ENCODE results near the gene MELTF. TPM values are rescaled to one million over a fixed set of nuclear protein-coding genes. Genes with fewer than 3 reads are reported as not detected.
"Not testable (repeated sequence)": the region's sequence is repeated elsewhere in the genome, so short reads cannot be mapped to it uniquely, and the experiment has no call there.

The MELTF gene
- total and polyA plus RNA-seq, 2 of the 13 experiments (the other 11 are each of a cell fraction or from before 2014, with no cell fraction given) = 3.2 to 7.5 TPM

GRCh38 chr3:197035577-197035976 is 6.0 kb upstream of the MELTF start (continued):
- no peak for TF ChIP-seq RXRB (CRISPR knock-in tag; IDR thresholded peaks at IDR 0.05; ENCODE audit: borderline replicate concordance)
- TF ChIP-seq YY1 (IDR thresholded peaks at IDR 0.05; ENCODE audit: insufficient read depth, insufficient replicate concordance, low read depth, low read length) = no peak
- TF ChIP-seq, protein P1, sequence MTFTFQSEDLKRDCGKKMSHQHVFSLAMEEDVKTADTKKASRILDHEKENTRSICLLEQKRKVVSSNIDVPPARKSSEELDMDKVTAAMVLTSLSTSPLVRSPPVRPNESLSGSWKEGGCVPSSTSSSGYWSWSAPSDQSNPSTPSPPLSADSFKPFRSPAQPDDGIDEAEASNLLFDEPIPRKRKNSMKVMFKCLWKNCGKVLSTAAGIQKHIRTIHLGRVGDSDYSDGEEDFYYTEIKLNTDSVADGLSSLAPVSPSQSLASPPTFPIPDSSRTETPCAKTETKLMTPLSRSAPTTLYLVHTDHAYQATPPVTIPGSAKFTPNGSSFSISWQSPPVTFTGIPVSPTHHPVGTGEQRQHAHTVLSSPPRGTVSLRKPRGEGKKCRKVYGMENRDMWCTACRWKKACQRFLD (CRISPR knock-in tag; IDR thresholded peaks at IDR 0.05; ENCODE audit: borderline replicate concordance) = no peak
- no peak for TF ChIP-seq ZKSCAN1 (IDR thresholded peaks at IDR 0.05; ENCODE audit: low read length)
- TF ChIP-seq NR2F6 (IDR thresholded peaks at IDR 0.05) = no peak
- no peak for TF ChIP-seq NR2F6 (CRISPR knock-in tag; IDR thresholded peaks at IDR 0.05)
- TF ChIP-seq ZNF101 (CRISPR knock-in tag; IDR thresholded peaks at IDR 0.05; ENCODE audit: borderline replicate concordance, low read depth) = no peak
- no peak for TF ChIP-seq CHCHD3 (CRISPR knock-in tag; IDR thresholded peaks at IDR 0.05)
- no peak for TF ChIP-seq ZSCAN20 (CRISPR knock-in tag; IDR thresholded peaks at IDR 0.05; ENCODE audit: borderline replicate concordance)

DNA sequence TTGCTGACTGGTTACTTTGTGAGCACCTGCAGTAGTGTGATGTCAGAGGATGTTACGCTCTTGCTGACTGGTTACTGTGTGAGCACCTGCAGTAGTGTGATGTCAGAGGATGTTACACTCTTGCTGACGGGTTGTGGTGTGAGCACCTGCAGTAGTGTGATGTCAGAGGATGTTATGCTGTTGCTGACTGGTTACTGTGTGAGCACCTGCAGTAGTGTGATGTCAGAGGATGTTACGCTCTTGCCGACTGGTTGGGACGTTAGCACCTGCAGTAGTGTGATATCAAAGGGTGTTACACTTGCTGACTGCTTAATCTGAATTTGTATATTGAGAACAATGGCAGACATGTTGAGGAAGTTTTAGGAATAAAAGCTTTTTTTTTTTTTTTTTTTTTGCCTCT is 5.2 kb upstream of the MELTF start:
- H3K36me3 ChIP-seq (replicated peaks in 1 of 2; ENCODE audit: control insufficient read depth in 1 of 2, insufficient read depth in 2 of 2, low read length in 2 of 2); H3K4me3 ChIP-seq (replicated peaks in 1 of 3; ENCODE audit: insufficient read depth in 1 of 3, low read depth in 2 of 3, low read length in 3 of 3); DNase-seq (ENCODE audit: low spot score); POLR2A ChIA-PET; H3K9me3 ChIP-seq (ENCODE audit: low read length); H3K9ac ChIP-seq (ENCODE audit: insufficient read depth, low read depth, low read length); H3K27ac ChIP-seq (ENCODE audit: extremely low read length, insufficient read depth, low read length); H3K27me3 ChIP-seq (ENCODE audit: control insufficient read depth in 1 of 2, insufficient read depth in 2 of 2, low read length in 2 of 2); H3K79me2 ChIP-seq (ENCODE audit: insufficient read depth, low read length); intact Hi-C loops (cut with micrococcal nuclease; ENCODE audit: unreplicated experiment); ATAC-seq; H4K20me1 ChIP-seq (ENCODE audit: insufficient read depth, low read length); BruUV-seq (replicated peaks); FAIRE-seq; CTCF ChIA-PET (ENCODE audit: low intra/inter-chr PET ratio, low total read pairs); H2AFZ ChIP-seq (ENCODE audit: low read length); H3K4me2 ChIP-seq (ENCODE audit: low read depth, low read length); TF ChIP-seq CREB1 (CRISPR knock-in tag; IDR thresholded peaks at IDR 0.05): not testable (repeated sequence)
- 65% methylated on average over 5 of the region's 5 CpGs for WGBS (ENCODE audit: low lambda C conversion rate)
- TF ChIP-seq POLR2G (IDR thresholded peaks at IDR 0.05; ENCODE audit: low read depth, low read length) (peak; percentile 54; the same call in 1 of the 2 replicates), SSRP1 (CRISPR knock-in tag; IDR thresholded peaks at IDR 0.05) (0 out of 2 replicates have a peak, but pooled peaks have one; percentile 18), POLR2AphosphoS2 (IDR thresholded peaks at IDR 0.05; ENCODE audit: low read depth, low read length) (0 out of 2 replicates have a peak, but pooled peaks have one; percentile 9), CREB1 (IDR thresholded peaks at IDR 0.05) (0 out of 2 replicates have a peak, but pooled peaks have one; percentile 35)
- in situ Hi-C loops (cut with HindIII; ENCODE audit: extremely low pct_ligation_motif_present, low pct_unique_long_range_greater_than_20kb) = loop anchor here (5.0 kb wide), 1 partner anchor 57 kb away; no protein-coding TSS in a partner anchor
- H3K4me1 ChIP-seq (ENCODE audit: insufficient read depth, low read length) = peaks cover 24% of the 10 kb centered on the region

Measured in HepG2 (cell line).